Measurements from ENCODE around the gene CSAG2.

CSAG2 gene

DNA sequence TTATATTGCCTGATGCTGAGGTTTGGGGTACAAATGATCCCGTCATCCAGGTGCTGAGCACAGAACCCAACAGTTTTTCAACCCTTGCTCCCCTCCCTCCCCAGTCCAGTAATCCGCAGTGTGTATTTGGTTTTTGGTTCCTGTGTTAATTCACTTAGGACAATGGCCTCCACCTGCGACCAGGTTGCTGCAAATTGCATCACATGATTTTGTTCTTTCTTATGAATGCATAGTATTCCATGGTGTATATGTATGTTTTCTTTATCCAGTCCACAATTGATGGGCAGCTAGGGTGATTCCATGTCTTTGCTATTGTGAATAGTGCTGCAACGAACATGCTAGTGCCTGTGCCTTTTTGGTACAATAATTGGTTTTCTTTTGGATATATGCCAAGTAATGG is 46.0 kb downstream of the CSAG2 start:
- DNase-seq (ENCODE audit: low read depth in 4 of 4, low spot score in 1 of 4) = no peak

DNA sequence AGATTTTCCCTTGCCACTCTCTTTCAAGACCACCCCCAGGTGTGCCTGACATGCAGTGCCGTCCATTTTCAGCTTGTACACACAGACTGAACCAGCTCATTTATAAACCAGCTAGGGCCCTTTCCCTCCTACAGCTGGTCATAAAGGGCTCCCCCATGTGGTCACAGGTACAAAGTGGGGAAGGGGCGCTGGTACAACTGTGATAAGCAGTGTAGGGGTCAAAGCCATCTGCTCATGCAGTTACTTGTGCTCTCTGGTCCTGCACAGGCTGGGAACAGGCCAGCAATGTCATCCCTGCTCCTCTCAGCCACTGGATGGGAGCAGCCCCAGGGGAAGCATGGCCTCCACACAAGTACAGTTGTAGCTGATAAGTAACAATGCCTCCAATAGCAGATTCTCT is 50.8 kb downstream of the CSAG2 start:
- DNase-seq (ENCODE audit: low read depth in 4 of 4, low spot score in 1 of 4) = no peak
